Stimulated activated CD8-positive, alpha-beta memory T cell treated with anti-CD3 and anti-CD28 coated beads, Interleukin-15, amount 100 ng/mL, for 1 hour (primary cell): ENCODE data around the gene MFSD11.
"Not testable (repeated sequence)": the region's sequence is repeated elsewhere in the genome, so short reads cannot be mapped to it uniquely, and the experiment has no call there.

Experiments used
- DNase-seq: peaks from one replicate; pipeline ENCODE4 v3.0.0-alpha.2; 2020; ENCODE audit warnings: low read depth

Gene MFSD11

DNA sequence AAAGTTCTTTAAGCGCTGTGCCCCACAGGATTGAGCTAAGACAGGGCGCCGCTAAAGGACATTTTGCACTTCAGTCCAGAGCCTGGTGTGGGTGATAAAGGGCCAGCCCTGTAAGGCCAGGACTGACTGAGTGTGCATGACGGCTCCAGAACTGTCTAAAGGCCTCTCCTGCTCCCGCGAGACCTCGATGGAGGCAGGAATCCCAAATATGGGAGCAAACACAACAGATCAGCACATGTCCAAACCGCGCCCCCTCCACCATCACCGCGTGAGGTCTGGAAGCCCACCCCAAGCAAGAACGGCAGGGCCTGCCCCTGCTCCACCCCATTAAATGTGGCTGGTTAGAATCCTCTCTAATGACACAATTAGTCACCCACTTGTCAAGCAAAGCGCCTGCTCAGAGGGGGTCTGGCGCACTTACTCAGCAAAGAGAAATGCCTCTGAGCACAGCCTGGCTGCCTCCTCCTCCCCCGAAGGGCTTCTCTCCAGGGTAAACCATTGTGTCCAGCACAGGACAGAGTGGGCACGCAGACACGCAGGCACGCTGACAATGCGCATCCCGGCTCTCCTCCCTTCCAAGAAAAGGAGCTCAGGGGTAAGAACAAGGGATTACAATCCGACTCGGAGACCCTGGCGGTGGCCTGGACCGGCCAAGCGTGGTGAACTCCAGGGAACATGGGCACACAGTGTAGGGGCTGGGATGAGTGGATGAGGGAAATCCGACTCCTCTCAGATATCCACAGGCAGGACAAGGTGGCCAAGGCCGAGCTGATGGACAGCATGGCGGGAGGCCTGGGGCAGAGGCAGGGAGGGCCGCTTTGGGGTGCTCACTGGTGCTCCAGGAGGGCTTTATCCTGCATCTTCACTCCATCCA lies 28.6 kb upstream of the MFSD11 start:
- no peak for DNase-seq

DNA sequence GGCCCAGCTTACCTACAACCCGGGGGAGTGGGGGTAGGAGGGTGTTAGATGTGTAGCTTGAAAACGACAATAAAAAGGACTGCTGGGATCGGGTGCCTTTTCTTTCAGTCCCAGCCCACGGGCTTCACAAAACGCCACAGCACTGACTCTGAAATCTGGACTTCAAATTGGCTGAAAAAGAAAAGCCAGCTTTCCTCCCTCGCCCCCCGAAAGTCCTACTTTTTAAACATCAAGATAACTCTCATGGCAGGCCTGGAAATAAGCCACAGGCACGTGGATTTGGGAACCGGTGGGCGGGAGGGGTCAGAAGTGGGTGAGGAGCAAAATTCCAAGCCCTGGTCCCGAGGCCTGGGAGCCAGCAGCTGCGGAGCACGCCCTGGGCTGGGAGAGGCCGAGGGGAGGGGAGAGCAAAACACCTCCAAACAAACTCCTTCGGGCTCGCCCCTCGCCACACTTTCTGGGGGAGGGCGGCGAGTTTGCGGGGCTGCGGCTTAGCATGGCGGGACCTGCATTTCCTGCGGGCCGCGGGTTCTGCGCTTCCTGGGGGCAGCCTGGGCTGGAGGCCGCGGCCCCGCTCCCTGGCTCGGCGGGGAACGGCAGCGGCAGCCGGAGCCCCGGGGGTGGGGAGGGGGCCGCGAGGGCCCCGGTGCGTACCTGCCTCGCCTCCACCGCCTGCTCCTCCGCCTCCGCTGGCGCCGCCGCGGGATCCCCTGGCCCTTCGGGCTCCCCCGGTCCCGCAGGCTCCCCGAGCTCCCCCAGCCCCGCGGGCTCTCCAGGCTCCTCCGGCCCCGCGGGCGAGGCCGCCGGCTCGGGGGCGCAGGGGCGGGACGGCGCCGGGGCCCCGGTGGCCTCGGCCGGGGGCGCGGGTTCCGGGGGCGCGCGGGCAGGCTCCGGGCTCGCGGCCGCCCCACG lies 27.7 kb upstream of the MFSD11 start:
- not testable (repeated sequence) for DNase-seq

DNA sequence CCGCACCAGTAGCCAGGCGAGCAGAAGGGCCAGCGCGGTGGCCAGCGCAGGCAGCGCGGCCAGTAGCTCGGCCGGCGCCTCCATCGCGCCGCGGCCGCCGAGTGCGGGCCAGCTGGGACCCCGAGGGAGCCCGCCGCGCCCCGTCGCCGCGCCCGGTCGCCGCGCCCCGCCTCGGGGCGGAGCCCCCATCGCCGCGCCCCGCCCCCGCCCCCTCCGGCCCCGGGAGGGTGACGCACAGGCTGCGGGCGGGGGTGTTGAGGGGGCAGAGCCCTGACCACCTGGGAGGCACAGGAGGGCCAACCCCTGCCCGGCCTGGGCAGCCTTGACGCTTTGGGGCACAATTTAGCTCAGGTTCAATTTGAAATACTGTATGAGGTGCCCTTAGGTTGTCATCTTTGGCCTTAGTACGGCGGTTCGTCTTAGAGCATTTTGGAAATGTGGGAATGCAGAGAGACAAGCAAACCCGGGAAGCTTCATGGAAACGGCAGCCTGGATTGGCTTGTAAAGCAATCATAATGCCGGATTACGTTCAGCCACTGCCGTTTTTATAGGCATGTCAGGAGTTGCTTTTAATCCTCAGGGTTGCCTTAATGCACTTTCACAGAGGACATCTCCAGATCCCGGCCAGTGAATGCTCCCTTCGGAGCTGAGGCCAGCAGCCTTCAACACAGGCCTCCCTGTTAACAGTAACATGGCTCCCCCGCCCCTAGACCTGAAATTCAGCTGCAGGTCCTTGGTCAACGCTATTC lies 26.9 kb upstream of the MFSD11 start, which contains the start of gene MXRA7:
Gene MXRA7 (minus strand): TSS at position 103 of the 749 bp plus-strand sequence. CDS start 19 bp downstream, at position 84.
- no peak for DNase-seq

DNA sequence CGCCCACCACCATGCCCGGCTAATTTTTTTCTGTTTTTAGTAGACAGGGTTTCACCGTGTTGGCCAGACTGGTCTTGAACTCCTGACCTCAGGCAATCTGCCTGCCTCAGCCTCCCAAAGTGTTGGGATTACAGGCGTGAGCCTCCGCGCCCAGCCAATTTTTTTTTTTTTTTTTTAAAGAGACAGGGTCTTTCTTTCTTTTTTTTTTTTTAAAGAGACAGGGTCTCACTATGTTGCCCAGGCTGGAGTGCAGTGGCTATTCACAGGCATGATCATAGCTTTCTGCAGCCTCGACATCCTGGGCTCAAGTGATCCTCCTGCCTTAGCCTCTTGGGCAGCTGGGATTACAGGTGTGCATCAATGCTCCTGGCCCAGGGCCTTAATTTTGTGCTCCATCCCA lies 25.6 kb upstream of the MFSD11 start:
- not testable (repeated sequence) for DNase-seq

DNA sequence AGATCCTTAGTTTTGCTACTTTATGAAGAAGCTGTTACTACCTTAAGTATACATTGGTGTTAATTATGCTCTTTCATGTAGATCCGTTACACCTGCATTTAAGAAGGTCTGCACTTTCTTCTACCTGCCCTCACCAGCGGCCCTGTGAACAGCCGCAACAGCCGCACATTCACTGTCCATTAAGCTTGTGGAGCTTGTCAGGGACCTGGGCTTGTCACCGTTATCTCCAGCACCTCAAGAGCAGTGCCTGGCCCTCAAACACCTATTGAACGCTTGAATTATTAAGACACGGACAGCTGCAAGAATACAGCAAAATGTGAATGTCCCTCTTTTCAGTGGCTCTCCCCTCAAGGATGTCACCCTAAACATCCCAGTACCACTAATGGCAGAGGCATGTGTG lies 24.2 kb upstream of the MFSD11 start:
- DNase-seq: no peak

DNA sequence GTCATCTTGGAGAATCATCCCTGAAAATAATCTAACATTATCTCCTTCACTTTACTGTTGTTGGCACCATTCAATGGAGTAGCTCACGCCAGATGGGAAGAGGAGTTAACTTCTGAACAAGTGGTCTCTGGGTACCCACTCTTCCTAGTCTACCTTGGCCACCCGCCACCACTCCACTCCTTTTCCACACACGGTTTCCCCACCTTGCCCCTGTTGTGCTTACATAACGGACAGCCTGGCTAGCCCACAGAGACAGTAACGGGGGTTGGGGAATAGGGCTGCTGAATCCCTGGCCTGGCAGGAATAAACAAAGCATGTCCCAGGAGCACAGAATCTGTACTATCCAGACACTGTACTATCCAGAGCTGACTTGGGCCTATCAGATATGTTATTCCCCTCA lies 23.6 kb upstream of the MFSD11 start:
- DNase-seq: no peak

DNA sequence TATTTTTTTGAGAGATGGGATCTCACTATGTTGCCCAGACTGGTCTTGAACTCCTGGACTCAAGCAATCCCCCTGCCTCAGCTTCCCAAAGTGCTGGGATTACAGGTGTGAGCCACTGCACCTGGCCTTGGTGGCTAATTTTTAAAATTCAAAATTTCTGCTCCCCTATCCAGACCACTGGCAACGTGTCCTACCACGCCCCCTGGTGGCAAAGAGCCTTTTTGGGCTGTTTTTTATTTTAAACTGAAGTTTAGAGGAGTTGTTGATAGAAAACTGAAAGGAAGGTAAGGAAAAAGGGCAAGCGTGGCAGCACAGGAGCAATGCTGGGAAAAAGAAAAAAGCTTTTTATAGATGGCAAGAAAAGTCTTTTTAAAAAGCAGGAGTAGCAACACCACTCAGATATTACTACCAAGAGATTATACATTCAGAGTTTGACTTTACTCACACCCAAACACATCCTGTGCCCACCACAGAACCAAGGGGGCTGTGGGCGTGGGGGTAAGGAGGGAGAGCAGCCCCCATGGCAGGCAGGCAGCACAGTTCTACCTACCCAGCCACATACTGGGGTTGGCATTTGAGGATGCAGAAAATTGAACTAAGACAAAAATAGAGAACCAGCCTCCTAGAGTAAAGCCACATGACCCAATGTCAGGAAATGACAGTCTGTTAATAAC lies 23.0 kb upstream of the MFSD11 start:
- DNase-seq: peak; percentile 77

DNA sequence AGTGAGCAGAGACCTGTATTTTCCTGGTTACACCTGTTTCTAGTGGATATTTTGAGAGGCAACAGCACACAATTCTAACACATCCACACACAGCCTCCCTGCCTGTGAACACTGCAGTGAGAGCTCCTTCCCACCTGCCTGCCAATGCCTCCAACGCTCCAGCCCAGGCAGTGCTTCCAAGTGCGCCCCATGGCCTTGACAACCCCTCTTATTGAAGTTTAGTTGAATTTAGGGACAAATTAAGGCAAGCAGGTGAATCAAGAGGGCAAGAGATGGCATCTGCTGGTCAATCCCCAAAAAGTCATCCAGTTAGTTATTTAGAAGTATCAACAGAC lies 22.5 kb upstream of the MFSD11 start:
- no peak for DNase-seq

DNA sequence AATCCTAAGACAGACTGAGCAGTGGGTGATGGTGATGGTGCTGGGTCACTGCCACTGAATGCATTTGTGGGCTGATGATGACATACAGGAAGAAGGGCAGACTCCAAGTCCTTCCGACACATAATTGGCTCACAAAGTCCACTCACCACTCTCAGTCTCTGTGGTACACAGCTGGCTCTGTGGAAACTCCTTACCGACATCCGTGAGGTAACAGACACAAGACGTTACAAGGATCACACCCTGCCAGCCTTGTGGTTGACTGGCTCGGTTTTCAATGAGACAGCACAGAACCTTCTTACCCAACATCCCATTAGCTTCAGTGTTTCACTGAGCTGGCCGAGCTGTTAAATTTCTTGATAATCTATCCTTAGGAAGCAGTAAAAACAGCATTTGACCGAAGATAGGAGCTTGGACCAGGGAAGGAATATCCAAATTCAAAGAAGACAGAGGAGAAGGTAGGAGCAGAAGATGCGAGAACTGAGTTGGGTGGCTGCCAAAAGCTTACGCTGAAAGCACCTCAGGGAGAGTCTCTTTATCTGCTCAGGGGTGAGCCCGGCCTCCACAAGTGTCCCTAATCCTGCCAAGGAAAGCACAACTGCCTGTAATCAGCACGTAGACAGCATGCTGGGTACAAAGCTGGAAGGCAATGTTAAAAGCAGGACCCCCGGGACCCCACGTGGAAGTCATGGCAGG lies 21.6 kb upstream of the MFSD11 start:
- DNase-seq: peak; percentile 39

DNA sequence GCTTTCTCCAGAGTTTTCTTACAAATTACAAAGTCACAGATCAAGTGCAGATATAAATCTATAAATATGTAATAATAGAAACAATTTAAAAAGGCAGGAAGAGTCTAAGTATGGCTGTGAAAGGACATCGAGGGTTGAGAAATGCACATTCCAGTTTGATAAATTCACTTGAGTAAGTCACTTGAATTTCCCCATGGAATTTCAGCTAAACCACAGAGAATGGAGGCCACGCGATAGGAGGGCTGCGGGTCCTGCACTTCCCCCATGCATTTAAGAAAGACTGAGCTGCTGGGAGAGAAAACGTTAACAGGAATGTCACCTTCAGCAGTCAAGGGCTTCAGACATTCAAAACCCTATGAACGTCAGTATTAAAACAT lies 21.1 kb upstream of the MFSD11 start:
- no peak for DNase-seq

DNA sequence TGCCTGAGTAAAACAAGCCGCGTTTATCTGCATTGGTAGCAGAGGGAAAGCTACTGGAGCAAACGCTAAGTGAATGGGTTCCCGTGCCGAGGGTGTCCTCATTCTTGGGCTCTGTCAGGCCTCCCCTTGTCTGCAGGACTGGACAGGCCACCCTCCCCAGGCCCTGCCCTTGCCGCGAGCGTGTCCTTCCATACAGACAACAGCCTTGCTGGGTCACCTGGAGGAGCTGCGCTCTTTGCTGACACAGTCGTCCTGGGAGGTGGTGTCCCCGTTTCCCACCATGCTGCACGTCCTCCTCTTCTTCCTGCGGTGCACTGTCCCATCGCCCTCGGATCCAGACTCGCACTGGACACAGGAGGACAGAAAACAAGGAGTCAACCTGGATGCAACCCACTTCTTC lies 19.4 kb upstream of the MFSD11 start:
- no peak for DNase-seq

DNA sequence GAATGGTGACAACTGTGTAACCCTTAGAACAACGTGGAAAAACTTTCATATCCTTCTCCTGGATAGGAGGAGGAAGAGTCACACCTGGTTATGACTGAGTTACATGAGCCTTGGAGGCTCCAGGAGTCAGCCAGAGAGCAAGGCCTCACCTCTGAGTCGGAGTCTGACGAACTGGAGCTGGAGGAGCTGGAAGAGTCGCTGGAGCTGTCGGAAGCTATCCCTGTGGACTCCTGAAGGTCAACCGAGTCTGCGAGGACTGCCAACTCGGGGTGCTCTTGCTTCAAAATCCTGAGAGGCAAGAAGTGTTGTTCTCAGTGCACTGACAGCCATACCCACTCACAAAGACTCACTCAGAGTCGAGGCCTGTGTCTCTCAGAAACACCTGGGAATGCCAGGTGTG lies 17.7 kb upstream of the MFSD11 start:
- no peak for DNase-seq

DNA sequence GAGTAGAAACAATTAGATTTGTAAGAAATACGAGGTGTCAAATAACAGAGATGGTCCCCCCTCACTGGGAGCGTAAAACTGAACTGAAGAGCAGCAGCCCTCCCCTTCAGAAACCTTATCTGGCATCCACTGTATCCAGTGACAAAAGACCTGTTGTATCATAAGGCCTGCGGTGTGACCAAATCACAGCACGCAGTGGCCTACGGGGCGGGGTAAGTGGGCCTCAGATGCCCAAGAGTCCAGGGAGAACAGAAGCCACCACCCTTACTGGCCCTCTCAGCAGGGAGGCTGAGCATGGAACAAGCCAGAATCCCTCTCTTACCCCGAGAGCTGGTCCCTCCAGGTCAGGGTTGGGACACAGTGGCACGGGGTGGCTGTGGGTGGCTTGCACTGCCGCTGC lies 17.0 kb upstream of the MFSD11 start:
- DNase-seq: no peak

DNA sequence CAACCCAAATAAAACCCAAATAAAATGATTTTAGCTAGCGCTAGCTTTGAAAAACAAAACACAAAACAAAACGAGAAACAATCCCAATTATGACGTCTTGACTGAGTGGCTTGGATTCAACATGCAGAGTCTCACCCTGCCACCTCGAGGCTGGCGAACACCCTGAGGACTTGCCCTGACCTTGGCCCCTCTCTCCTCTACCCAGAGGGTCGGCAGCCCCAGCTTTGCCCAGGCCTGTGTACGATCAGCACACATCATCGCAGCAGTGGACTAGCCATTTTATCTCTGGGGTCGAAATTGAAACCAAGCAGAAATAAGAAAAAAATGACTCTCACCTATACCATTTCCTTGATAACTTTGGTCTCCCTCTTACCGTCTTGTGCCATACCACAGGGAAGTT lies 16.5 kb upstream of the MFSD11 start:
- no peak for DNase-seq

DNA sequence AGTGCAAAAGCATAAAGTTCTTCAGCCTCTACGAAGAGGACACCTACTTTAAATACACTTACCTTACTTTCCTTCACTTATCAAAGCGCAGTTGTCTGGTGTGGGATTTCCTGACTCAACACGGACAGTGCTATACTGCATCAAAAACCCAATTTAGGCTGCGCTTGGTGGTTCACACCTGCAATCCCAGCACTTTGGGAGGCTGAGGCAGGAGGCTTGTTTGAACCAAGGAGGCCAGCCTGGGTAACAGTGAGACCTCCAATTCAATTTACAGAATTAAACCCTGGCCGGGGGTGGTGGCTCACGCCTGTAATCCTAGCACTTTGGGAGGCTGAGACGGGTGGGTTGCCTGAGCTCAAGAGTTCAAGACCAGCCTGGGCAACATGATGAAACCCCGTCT lies 15.6 kb upstream of the MFSD11 start:
- no peak for DNase-seq

DNA sequence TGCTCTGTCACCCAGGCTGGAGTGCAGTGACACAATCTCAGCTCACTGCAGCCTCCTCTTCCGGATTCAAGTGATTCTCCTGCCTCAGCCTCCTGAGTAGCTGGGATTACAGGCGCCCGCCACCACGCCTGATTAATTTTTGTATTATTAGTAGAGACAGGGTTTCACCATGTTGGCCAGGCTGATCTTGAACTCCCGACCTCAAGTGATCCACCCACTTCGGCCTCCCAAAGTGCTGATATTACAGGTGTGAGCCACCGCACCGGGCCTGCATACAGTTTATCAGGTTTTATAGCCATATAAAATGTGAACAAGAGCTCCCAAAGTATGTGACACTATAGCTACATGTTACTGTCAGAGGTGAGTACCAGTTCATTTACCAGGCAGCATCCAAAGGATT lies 14.9 kb upstream of the MFSD11 start:
- not testable (repeated sequence) for DNase-seq

DNA sequence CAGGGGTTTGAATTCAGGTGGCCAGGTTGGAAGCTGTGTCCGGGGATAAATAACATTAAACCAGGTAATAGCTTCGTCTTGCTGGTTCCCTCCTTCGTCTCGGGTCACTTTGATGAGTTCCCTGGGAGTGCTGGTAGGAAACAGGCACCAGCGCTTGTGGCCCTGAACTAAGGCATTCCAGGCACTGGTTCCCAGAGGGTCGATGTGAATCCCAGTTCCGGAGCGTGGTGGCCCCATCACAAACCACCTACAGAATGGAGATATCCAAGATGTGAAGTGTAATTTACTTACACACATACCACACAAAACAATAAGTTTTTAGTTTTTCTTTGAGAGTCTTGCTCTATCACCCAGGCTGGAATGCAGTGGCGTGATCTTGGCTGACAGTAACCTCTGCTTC lies 14.1 kb upstream of the MFSD11 start:
- DNase-seq: no peak

DNA sequence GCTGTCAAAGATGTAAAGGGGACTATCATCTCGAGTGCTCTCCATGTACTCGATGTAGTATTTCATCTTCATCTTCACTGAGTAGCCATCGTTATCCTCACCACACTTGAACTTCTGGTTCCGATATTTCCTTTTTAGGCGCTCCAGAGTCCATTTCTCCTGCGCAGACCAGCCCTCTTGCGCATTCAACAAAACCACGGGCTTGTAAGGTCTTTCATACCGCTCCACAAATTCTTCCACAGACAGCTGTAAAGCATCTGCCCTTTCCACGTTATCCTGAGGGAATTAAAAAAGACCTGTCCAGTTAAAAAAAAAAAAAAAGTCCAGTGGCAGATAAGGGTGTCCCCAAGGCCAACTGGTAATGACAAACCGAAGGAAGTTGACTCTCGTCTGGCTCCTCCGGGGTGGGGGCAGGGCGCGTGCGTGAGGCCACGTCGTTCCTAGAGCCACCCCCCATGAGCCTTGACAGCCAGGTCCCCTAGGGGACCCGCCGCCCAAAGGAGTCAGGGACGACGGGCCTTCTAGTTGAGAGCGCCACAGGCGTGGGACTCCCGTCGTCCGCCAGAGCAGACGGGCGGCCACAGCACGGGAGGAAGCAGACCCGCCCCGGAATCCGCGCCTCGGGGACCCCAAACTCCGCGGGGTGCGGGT lies 12.2 kb upstream of the MFSD11 start:
- peak; percentile 32 for DNase-seq

DNA sequence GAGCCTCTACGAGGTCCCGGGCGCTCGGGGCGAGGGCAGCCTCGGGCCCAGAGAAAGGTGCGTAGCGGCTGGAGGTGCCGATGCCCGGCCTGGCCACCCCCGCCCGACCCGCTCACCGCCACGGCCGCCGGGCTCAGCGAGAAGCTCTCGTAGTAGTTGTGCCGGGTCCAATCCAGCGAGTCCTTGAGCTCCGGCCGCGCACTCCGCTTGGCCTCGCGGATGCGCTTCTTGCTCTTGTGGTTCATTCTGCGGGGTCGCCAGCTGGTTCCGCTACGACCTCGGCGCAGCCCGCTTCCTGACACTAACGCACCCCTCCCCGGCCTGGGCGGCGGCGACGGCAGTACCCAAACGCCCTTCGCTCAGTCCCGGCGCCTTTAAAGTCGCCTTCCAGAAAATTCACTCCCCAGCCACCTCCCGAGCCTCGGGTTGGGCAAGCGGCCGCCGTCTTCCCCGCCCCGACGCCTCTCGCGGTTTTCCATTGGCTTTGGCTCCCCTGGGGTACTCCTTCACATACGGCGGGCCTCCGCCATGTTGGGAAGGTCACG lies 11.6 kb upstream of the MFSD11 start, which contains the start of gene JMJD6:
Gene JMJD6 (minus strand): TSS at position 376 of the 545 bp plus-strand sequence. CDS start 131 bp downstream, at position 245.
- peak; percentile 84 for DNase-seq
